Stimulated activated CD4-positive, alpha-beta T cell treated with anti-CD3 and anti-CD28 coated beads, Interleukin-4, amount 100 ng/mL, for 24 hours (primary cell): ENCODE data around the gene PCNX3.
"Not testable (repeated sequence)": the region's sequence is repeated elsewhere in the genome, so short reads cannot be mapped to it uniquely, and the experiment has no call there.

Experiments
- DNase-seq: peaks from one replicate; pipeline ENCODE4 v3.0.0-alpha.2; 2020

The PCNX3 gene

GRCh38 chr11:65623177-65623576 is 7.6 kb downstream of the PCNX3 start:
- DNase-seq = no peak

GRCh38 chr11:65623852-65624616 is 8.5 kb downstream of the PCNX3 start:
- no peak for DNase-seq

GRCh38 chr11:65624931-65625627 is 9.5 kb downstream of the PCNX3 start:
- DNase-seq = no peak

GRCh38 chr11:65625628-65626342 is 10.2 kb downstream of the PCNX3 start:
- DNase-seq = peak; percentile 46

GRCh38 chr11:65627202-65627601 is 11.6 kb downstream of the PCNX3 start:
- no peak for DNase-seq

- no peak for DNase-seq
Measured at GRCh38 chr11:65629579-65629978, 14.0 kb downstream of the PCNX3 start.

- DNase-seq = no peak
Measured at GRCh38 chr11:65630215-65630614, 14.6 kb downstream of the PCNX3 start.

- no peak for DNase-seq
Measured at GRCh38 chr11:65633390-65634108, 18.0 kb downstream of the PCNX3 start.

GRCh38 chr11:65634109-65634436 is 18.5 kb downstream of the PCNX3 start:
- no peak for DNase-seq

- no peak for DNase-seq
Measured at GRCh38 chr11:65634440-65634839, 18.9 kb downstream of the PCNX3 start.

- no peak for DNase-seq
Measured at GRCh38 chr11:65634905-65635731, 19.5 kb downstream of the PCNX3 start.

- no peak for DNase-seq
Measured at GRCh38 chr11:65636108-65637031, 20.8 kb downstream of the PCNX3 start.

GRCh38 chr11:65637032-65637557 is 21.5 kb downstream of the PCNX3 start:
- no peak for DNase-seq

- peak; percentile 70 for DNase-seq
Measured at GRCh38 chr11:65637794-65638419, 22.3 kb downstream of the PCNX3 start, which contains the start of gene SIPA1. SIPA1 (plus strand) TSS chr11:65638101; CDS start chr11:65640922, 2,821 bp downstream.

GRCh38 chr11:65639228-65639597 is 23.6 kb downstream of the PCNX3 start:
- DNase-seq = not testable (repeated sequence)

GRCh38 chr11:65639623-65640482 is 24.3 kb downstream of the PCNX3 start:
- peak; percentile 38 for DNase-seq

- DNase-seq = peak; percentile 48
Measured at GRCh38 chr11:65640483-65641296, 25.1 kb downstream of the PCNX3 start.

GRCh38 chr11:65641297-65642013 is 25.9 kb downstream of the PCNX3 start:
- no peak for DNase-seq
